ENCODE data around the gene CCNC.
A peak's percentile ranks its signal among the peaks of the same experiment; 100 is the strongest.

Gene CCNC

DNA sequence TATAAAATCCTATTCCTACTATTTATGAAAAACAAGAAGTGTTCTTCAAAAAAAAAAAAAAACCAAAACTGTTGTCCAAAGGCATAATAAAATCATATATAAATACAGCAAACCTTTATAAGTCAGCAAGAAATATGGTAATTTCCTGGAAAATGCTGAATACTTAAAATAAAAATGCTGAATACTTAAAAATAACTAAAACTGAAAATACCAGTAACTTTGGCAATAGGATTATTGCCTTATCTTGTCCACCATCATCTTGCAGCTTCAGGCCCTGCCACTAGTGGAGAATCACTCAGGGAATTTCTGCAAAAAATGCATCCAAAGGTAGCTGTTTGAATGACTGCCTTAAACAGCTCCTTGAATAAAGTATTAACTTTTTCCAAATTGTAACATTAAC is 24.5 kb downstream of the CCNC start:
- DNase-seq = no peak

DNA sequence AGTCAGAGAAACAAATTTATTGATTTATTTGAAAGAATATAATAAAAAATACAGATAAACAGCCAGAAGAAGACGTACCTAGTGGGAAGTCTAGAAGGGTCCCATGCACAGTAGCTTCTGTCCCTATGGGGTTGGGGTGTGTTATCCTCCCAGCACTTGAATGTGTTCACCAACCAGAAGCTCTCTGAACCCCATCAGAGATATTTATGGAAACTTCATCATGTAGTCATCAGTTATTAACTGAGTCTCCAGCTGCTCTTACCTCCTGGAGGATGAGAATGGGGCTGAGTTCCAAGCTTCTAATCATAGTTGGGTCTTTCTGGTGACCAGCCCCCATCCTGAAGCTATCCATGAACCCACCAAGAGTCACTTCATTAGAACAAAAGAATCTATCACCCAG is 37.8 kb downstream of the CCNC start:
- DNase-seq = no peak

DNA sequence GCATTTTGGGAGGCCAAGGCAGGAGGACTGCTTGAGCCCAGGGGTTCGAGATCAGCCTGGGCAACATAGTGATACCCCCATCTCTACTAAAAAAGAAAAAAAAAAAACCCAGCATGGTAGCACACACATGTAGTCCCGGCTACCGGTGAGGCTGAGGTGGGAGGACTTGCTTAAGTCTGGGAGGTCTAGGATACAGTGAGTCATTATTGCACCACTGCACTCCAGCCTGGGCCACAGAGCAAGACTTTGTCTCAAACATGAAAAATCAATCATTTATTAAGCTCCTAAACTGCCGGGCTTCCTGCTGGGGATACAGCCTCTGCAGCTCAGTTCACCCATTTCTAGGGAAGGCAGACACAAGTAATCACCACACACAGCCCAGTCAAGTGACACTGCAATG is 45.9 kb downstream of the CCNC start:
- DNase-seq = no peak

DNA sequence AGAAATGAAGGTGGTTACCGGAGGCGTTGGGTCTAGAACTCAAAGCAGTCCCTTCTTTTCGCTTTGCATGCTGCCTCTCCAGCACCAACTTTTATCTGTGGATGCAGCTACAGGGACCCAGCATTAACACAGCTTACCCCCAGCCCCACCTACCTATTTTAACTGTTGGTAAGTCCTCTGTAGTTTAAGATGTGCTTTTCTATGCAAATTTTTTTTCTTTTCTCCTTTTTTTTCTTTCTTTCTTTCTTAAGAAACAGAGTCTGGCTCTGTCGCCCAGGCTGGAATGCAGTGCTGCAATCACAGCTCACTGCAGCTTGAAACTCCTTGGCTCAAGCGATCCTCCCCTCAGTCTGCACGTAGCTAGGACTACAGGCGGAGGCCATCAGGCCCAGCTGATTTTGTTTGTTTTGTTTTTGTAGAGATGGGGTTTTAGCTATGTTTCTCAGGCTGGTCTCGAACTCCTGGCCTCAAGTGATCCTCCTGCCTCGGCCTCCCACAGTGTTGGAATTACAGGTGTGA is 46.8 kb downstream of the CCNC start:
- DNase-seq = peak; percentile 34

DNA sequence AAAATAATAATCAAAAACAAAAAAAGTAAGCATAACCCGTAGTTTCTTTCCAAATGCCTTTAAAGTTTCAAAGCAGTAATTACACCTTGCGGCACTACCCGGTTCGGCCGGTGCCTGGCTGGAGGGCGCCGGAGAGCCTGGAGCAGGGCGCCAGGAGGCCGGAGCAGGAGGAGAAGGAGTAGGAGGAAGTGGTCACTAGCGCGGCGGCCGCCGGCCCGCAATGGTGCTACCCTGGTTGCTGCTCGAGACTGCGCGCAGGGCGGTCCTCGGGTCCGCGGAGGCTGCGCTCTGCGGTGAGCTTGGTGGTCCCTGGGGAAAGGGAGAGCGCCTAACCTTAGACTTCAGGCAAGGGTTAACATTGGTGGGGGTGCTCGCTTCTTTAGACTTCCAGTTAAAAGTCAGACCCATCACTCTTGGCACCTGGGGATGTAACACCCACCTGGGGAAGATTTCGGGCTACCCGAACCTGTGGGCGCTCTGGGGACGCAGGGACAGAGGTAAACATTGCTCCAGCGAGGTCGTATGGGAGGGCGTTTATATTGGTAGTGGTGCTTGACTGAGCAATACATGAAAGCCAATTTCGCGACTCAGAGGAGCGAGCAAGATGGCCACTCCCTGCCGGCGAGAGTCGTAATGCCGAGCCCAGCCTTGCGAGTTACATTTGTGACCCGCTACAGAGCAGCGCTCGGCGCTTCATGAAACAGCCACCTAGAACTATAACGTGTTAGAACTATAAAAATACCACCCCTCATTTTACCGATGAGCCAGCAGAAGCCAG is 47.4 kb downstream of the CCNC start:
- DNase-seq = peak; percentile 89

DNA sequence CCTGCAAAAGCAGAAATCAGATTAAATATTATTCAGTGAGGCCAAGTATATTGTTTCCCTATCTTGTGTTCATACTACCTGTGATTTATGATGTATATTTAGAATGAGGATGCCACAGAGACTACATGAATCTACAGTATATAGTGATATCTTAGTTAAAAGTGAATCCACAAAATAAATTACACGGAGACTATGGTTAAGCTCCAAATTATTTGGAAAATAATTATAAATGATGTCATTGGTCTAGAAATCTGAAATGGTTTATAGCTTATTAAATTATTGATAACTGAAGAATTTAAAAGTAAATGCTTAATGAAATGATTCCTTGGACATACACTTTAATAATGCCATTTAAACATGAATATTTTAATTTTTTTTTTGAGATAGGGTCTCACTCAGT is 49.0 kb downstream of the CCNC start:
- DNase-seq = no peak

DNA sequence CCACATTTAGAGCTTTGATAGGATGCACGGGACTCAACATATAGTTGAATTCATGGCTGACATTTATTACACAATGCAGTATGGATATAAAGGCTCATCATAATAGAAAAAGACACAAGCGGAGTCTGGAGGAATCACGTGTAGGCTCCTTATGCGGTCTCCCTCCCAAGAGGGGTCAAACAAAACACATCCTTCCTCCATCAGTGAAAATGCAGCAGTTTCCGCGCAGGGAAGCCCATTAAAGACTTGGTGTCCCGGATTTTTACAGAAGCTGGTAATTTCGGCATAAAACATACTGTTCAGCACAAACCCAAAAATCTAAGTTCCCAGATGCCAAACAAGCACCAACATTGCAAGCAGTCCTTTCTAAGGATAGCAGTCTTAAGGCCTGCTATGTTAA is 54.4 kb downstream of the CCNC start:
- DNase-seq = no peak

DNA sequence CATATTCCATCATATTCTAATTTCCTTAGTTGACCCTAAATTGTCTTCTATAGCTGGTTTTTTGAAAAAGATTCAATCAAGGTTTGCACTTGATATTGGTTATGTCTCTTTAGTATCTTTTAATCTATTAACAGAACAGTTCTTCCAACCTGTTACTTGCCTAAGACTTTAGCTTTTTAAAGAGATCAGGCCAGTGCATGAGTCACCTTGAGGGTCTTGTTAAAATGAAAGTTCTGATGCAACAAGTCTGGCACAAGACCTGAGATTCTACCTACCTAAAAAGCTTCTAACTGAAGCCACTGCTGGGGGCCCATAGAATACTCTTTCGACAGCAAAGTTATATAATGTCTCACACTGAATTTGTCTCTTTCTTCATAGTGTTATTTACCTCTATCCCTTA is 56.4 kb downstream of the CCNC start:
- DNase-seq = no peak

DNA sequence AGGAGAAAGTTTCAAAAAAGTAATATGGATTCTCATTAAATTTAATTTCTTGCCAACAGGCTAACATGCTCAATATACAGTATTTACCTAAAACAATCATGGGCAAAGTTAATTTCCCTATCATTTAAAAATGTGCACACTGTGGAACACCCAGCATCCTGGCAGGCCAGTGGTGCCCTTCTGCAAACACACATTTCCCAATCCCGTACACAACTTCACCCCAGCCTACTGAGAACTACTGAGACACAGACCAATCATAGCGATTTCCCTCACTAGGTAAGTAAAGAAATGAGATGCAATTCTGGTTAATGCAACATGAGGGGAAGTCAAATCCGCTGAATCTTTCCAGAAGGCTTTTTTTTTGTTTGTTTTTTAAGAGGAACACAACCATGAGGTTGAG is 60.8 kb downstream of the CCNC start:
- DNase-seq = no peak

DNA sequence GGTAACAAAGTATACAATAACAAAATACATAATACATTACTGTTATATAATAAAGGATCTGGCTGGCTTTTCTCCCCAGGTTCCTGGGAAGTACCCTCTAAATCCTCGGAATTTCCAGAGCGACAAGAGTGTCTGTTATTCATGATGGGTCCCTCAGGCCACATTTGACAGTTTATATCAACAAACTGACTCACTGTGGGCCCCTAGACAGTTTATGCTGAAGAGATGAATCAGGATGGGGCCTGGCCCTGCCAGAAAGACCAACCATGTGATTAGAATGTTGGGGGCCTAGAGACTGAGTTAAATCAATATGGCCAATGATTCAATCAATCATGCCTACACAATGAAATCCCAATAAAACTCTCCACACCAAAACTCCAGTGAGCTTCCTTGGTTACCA is 66.7 kb downstream of the CCNC start:
- no peak for DNase-seq

DNA sequence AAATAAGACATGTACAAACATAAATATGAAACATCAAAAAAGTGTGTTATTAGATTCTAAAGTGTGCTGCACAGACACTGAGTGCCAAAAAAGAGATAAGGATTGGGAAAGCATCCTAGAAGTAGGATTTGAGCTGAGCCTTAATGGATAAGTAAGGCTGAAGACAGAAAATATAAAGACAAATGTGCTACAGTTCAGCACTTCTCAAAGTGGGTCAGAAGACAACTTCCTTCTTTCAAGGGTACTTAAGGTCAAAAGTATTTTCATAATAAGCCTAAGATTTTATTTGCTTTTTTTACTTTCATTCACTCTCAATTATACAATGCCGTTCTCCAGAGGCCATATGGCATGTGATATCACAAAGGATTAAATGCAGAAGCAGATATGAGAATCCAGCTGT is 70.0 kb downstream of the CCNC start:
- DNase-seq = no peak

DNA sequence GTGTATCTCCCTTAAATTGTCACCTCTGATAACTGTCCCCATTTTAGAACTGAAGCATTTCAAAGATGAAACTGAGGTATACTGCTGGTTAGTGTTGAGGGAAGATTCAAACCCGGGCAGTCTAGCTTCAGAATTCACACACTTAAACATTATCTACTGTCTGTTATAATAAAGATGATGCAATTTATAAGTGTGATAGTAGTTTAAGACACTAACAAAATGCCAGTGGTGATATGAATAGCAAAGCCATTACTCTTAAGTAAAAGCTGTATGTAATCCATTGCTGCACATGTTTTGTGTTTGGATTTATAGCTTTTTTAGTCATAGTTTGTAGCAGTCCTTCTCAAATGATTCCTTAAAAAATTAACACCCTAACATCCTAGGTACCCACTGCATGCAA is 73.0 kb downstream of the CCNC start:
- no peak for DNase-seq

Measured in left hindlimb (tissue), 1 donor.